ENCODE results near the gene FPGS. TPM values are rescaled to one million over a fixed set of nuclear protein-coding genes. Genes with fewer than 3 reads are reported as not detected.

Gene FPGS
- total and polyA plus RNA-seq, 11 donors: 36.8 to 55.1 (median 41.5) TPM

GRCh38 chr9:127814619-127815511 is 12.2 kb downstream of the FPGS start:
- 83 to 89% (median 86%) methylated on average over 10 to 11 of the region's 11 CpGs for WGBS, 4 donors
- intact Hi-C loops (cut with DNase I): no loop called here
- DNase-seq (no peak), ATAC-seq (no peak)
- H3K36me3 ChIP-seq: peaks cover 0 to 98% (median 91%) of the 10 kb centered on the region in 9 donors
- H3K27me3 ChIP-seq: no peaks in the 10 kb centered on the region
- peaks cover 0 to 34% (median 5%) of the 10 kb centered on the region in 12 donors for H3K4me1 ChIP-seq
- peak overlapping the region in 1 of 12 donors; percentile 39 for H3K27ac ChIP-seq
- no peaks in the 10 kb centered on the region for H3K9me3 ChIP-seq
- no peak for TF ChIP-seq CTCF (IDR thresholded peaks at IDR 0.05)
- TF ChIP-seq POLR2A (IDR thresholded peaks at IDR 0.05): no peak
- H3K4me3 ChIP-seq: no peak overlapping the region

- H3K9me3 ChIP-seq: no peaks in the 10 kb centered on the region
- H3K4me3 ChIP-seq: no peak overlapping the region
- DNase-seq: no peak
- TF ChIP-seq POLR2A (IDR thresholded peaks at IDR 0.05) (no peak), CTCF (IDR thresholded peaks at IDR 0.05) (no peak)
- peaks cover 0 to 30% (median 5%) of the 10 kb centered on the region in 12 donors for H3K4me1 ChIP-seq
- H3K36me3 ChIP-seq: peaks cover 0 to 99% (median 93%) of the 10 kb centered on the region in 9 donors
- WGBS, 4 donors: 81 to 89% (median 86%) methylated on average over 26 to 33 of the region's 33 CpGs
- ATAC-seq: peak in 2 of 4 donors; percentile 3
- intact Hi-C loops (cut with DNase I): no loop called here
- H3K27ac ChIP-seq: no peak overlapping the region
- no peaks in the 10 kb centered on the region for H3K27me3 ChIP-seq
Measured at GRCh38 chr9:127815512-127816361, 13.1 kb downstream of the FPGS start.

GRCh38 chr9:127816362-127816725 is 13.7 kb downstream of the FPGS start:
- H3K4me1 ChIP-seq: peaks cover 0 to 30% (median 5%) of the 10 kb centered on the region in 12 donors
- H3K9me3 ChIP-seq: no peaks in the 10 kb centered on the region
- 51 to 80% (median 74%) methylated on average over 3 of the region's 3 CpGs for WGBS, 4 donors
- no peak overlapping the region for H3K4me3 ChIP-seq
- TF ChIP-seq POLR2A (IDR thresholded peaks at IDR 0.05): no peak
- TF ChIP-seq CTCF (IDR thresholded peaks at IDR 0.05): no peak
- H3K36me3 ChIP-seq: peaks cover 0 to 99% (median 97%) of the 10 kb centered on the region in 9 donors
- peak overlapping the region in 1 of 12 donors; percentile 5 for H3K27ac ChIP-seq
- intact Hi-C loops (cut with DNase I): no loop called here
- ATAC-seq (no peak), DNase-seq (no peak)
- no peaks in the 10 kb centered on the region for H3K27me3 ChIP-seq

GRCh38 chr9:127816728-127817127 is 14.0 kb downstream of the FPGS start:
- ATAC-seq: peak in 1 of 4 donors; percentile 2

More at GRCh38 chr9:127816728-127817127, 14.0 kb downstream of the FPGS start:
- Histone ChIP-seq H3K27me3 (no peaks in the 10 kb centered on the region), H3K4me3 (no peak overlapping the region), H3K27ac (peak overlapping the region in 4 of 12 donors; percentile 3 to 40 (median 20)), H3K36me3 (peaks cover 0 to 100% (median 96%) of the 10 kb centered on the region in 9 donors), H3K9me3 (no peaks in the 10 kb centered on the region), H3K4me1 (peaks cover 0 to 30% (median 5%) of the 10 kb centered on the region in 12 donors)
- 83 to 90% (median 89%) methylated on average over 4 to 8 of the region's 8 CpGs for WGBS, 4 donors
- TF ChIP-seq CTCF (IDR thresholded peaks at IDR 0.05): no peak
- no peak for TF ChIP-seq POLR2A (IDR thresholded peaks at IDR 0.05)
- intact Hi-C loops (cut with DNase I): no loop called here
- DNase-seq: no peak
